OCI-LY1 (cell line): ENCODE results near the gene SCAMP2.
A peak's percentile ranks its signal among the peaks of the same experiment; 100 is the strongest.

Experiments
- H2AFZ ChIP-seq: fragments of 200-600 bp; sonication (generic), shearing (Covaris generic); 2 replicates; pipeline ENCODE4 v1.6.0; 2014; ENCODE audit warnings: antibody characterized with exemption, mild to moderate bottlenecking, low read length
- H3F3A ChIP-seq: fragments of 200-600 bp; sonication (generic), shearing (Covaris generic); 2 replicates; pipeline ENCODE4 v1.6.0; 2014; ENCODE audit warnings: mild to moderate bottlenecking, antibody characterized with exemption, low read length, moderate library complexity; ENCODE audit not compliant: insufficient read depth
- H3K27ac ChIP-seq: fragments of 200-600 bp; sonication (generic); 2 replicates; pipeline ENCODE4 v1.5.1; 2014; ENCODE audit warnings: low read length, mixed run types, mild to moderate bottlenecking, low read depth; ENCODE audit not compliant: poor library complexity, severe bottlenecking
- H3K27me3 ChIP-seq: fragments of 200-600 bp; sonication (generic); 2 replicates; pipeline ENCODE4 v1.6.0; 2014; ENCODE audit warnings: antibody characterized with exemption, mild to moderate bottlenecking, low read length, moderate library complexity; ENCODE audit not compliant: insufficient read depth
- H3K36me3 ChIP-seq: fragments of 200-600 bp; sonication (generic); 2 replicates; pipeline ENCODE4 v1.6.1; 2014; ENCODE audit warnings: mild to moderate bottlenecking, antibody characterized with exemption, low read length, moderate library complexity, mixed read lengths; ENCODE audit not compliant: insufficient read depth
- H3K4me1 ChIP-seq: fragments of 200-600 bp; sonication (generic); 2 replicates; pipeline ENCODE4 v1.5.1; 2014; ENCODE audit warnings: mild to moderate bottlenecking, low read length, moderate library complexity; ENCODE audit not compliant: insufficient read depth, severe bottlenecking
- H3K4me2 ChIP-seq: fragments of 200-600 bp; sonication (generic), shearing (Covaris generic); 2 replicates; pipeline ENCODE4 v1.6.1; 2014; ENCODE audit warnings: low read length
- H3K4me3 ChIP-seq: fragments of 200-600 bp; sonication (generic); 2 replicates; pipeline ENCODE4 v1.5.1; 2014; ENCODE audit warnings: low read length, low read depth, mild to moderate bottlenecking, mixed read lengths; ENCODE audit not compliant: poor library complexity, severe bottlenecking
- H3K79me2 ChIP-seq: fragments of 200-600 bp; shearing (Covaris generic); 2 replicates; pipeline ENCODE4 v1.6.1; 2016; ENCODE audit warnings: mixed run types, low read length, mixed read lengths; ENCODE audit not compliant: insufficient read depth
- H3K9ac ChIP-seq: fragments of 200-600 bp; sonication (generic), shearing (Covaris generic); 2 replicates; pipeline ENCODE4 v1.6.1; 2014; ENCODE audit warnings: mild to moderate bottlenecking, low read length, mixed read lengths
- H3K9me2 ChIP-seq: fragments of 200-600 bp; sonication (generic), shearing (Covaris generic); 2 replicates; pipeline ENCODE4 v1.6.1; 2014; ENCODE audit warnings: low read depth, mild to moderate bottlenecking, low read length, mixed read lengths
- H3K9me3 ChIP-seq: fragments of 200-600 bp; shearing (Covaris generic); 2 replicates; pipeline ENCODE4 v1.6.1; 2014; ENCODE audit warnings: low read length, mixed read lengths
- H4K20me1 ChIP-seq: fragments of 200-600 bp; sonication (generic), shearing (Covaris generic); 2 replicates; pipeline ENCODE4 v1.6.0; 2016; ENCODE audit warnings: mild to moderate bottlenecking, low read length; ENCODE audit not compliant: insufficient read depth
- EZH2 ChIP-seq: fragments of 200-600 bp; sonication (generic), shearing (Covaris generic); IDR thresholded peaks from 2 replicates; pipeline ENCODE4 v1.8.0; 2017; ENCODE audit warnings: borderline replicate concordance, mixed run types, mild to moderate bottlenecking, antibody characterized with exemption, low read length, moderate library complexity, mixed read lengths
- TF ChIP-seq, protein P1 (sequence below): fragments of 200-600 bp; sonication (generic), shearing (Covaris generic); IDR thresholded peaks from 2 replicates; pipeline ENCODE4 v1.5.1; 2017; ENCODE audit warnings: mild to moderate bottlenecking, antibody characterized with exemption, low read length, moderate library complexity, mixed read lengths

The SCAMP2 gene

GRCh38 chr15:74864296-74864695 lies 8.9 kb downstream of the SCAMP2 start:
- no peak overlapping the region for H2AFZ ChIP-seq
- no peaks in the 10 kb centered on the region for H3K9me2 ChIP-seq
- peaks cover 29% of the 10 kb centered on the region for H3K36me3 ChIP-seq
- no peaks in the 10 kb centered on the region for H3K27me3 ChIP-seq
- H3K27ac ChIP-seq = no peak overlapping the region
- no peak overlapping the region for H3K9ac ChIP-seq
- H3K4me1 ChIP-seq = peaks cover 9% of the 10 kb centered on the region
- no peak overlapping the region for H3K4me3 ChIP-seq
- no peak for TF ChIP-seq EZH2
- TF ChIP-seq, protein P1, sequence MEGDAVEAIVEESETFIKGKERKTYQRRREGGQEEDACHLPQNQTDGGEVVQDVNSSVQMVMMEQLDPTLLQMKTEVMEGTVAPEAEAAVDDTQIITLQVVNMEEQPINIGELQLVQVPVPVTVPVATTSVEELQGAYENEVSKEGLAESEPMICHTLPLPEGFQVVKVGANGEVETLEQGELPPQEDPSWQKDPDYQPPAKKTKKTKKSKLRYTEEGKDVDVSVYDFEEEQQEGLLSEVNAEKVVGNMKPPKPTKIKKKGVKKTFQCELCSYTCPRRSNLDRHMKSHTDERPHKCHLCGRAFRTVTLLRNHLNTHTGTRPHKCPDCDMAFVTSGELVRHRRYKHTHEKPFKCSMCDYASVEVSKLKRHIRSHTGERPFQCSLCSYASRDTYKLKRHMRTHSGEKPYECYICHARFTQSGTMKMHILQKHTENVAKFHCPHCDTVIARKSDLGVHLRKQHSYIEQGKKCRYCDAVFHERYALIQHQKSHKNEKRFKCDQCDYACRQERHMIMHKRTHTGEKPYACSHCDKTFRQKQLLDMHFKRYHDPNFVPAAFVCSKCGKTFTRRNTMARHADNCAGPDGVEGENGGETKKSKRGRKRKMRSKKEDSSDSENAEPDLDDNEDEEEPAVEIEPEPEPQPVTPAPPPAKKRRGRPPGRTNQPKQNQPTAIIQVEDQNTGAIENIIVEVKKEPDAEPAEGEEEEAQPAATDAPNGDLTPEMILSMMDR = no peak
- peaks cover 9% of the 10 kb centered on the region for H3K9me3 ChIP-seq
- H3F3A ChIP-seq = no peaks in the 10 kb centered on the region
- no peak overlapping the region for H3K4me2 ChIP-seq
- H4K20me1 ChIP-seq = no peaks in the 10 kb centered on the region
- H3K79me2 ChIP-seq = peaks cover 22% of the 10 kb centered on the region

DNA sequence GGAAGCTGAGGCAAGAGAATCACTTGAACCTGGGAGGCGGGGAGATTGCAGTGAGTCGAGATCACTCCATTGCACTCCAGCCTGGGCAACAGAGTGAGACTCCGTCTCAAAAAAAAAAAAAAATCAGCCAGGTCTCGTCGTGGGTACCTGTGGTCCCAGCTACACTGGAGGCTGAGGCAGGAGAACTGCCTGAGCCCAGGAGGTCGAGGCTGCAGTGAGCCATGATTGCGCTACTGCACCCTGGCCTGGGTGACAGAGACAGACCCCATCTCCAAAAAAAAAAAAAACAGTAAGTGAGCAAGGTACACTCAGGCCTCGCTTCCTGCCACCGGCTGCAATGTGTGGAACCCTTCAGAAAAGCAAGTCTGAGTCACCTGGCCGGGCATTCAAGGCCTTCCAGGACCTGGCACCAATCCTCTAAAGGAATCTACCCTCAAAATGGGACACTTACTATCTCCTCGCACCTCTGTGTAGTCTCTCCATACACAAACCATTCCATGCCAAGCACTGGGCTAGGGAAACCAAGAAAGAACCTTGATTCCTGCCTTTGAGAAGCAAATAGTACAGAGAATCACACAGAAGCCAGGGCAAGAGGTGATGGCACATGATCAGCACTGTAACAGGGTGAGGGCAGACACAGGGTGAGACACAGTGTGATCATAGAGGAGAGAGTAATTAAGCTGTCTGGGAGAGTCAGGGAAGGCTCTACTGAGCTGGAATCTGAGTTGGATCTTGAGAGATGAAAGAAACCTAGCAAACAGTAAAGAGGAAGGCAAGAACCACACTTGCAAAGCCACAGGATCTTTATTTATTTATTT lies 9.7 kb downstream of the SCAMP2 start:
- TF ChIP-seq, protein P1 = no peak
- no peak for TF ChIP-seq EZH2
- Histone ChIP-seq H2AFZ (no peak overlapping the region), H3K27ac (peak overlapping the region; percentile 27), H3K9me2 (no peaks in the 10 kb centered on the region), H3K4me2 (no peak overlapping the region), H3K9ac (no peak overlapping the region), H3K4me1 (peaks cover 16% of the 10 kb centered on the region), H3F3A (no peaks in the 10 kb centered on the region), H3K36me3 (peaks cover 21% of the 10 kb centered on the region), H4K20me1 (no peaks in the 10 kb centered on the region), H3K27me3 (no peaks in the 10 kb centered on the region), H3K79me2 (peaks cover 15% of the 10 kb centered on the region), H3K4me3 (no peak overlapping the region), H3K9me3 (peaks cover 9% of the 10 kb centered on the region)

DNA sequence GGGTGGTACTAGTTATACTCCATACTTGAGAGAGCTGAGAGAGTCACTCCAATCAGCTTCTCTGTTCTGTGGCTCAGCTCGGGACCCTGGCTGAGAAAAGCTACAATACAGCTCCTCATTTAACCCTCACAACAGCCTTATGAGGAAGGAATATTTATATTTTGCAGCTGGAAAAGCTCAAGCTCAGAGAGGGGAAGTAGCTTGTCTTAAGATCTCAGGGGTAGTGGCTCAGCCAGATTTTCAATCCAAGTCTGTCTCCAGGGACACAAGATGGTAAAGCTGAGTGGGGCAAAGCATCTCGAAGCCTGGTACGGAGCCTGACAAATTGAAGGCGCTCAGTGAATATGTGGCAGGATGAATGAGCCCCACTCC lies 14.8 kb downstream of the SCAMP2 start:
- Histone ChIP-seq H3K4me1 (peaks cover 36% of the 10 kb centered on the region), H3K27me3 (no peaks in the 10 kb centered on the region), H3F3A (no peaks in the 10 kb centered on the region), H4K20me1 (no peaks in the 10 kb centered on the region), H3K9me3 (no peaks in the 10 kb centered on the region), H3K4me3 (no peak overlapping the region), H3K79me2 (no peaks in the 10 kb centered on the region), H3K9ac (no peak overlapping the region; the same call in 1 of the 2 replicates), H3K4me2 (peak overlapping the region; percentile 2; the same call in 1 of the 2 replicates), H3K27ac (peak overlapping the region; percentile 81), H2AFZ (no peak overlapping the region), H3K36me3 (peaks cover 8% of the 10 kb centered on the region), H3K9me2 (no peaks in the 10 kb centered on the region)
- TF ChIP-seq, protein P1 = no peak
- TF ChIP-seq EZH2 = no peak
